HCT116 (cell line): ENCODE results near the gene HLCS.

ENCODE experiments used
- CTCF ChIP-seq, 3 experiments: fragments of 200-600 bp in 1 of 3; sonication (generic) in 1 of 3; IDR thresholded peaks in 2 of 3; conservative IDR thresholded peaks in 1 of 3; 2 replicates each; pipeline ENCODE4 v1.5.1; 2012 to 2017; ENCODE audit warnings: low read depth in 2 of 3, low read length in 2 of 3, antibody characterized with exemption in 1 of 3, borderline replicate concordance in 1 of 3, control low read depth in 1 of 3, mild to moderate bottlenecking in 1 of 3, mixed read lengths in 1 of 3, mixed run types in 1 of 3, moderate library complexity in 1 of 3; ENCODE audit not compliant: insufficient read depth in 1 of 3
- EZH2 ChIP-seq: fragments of 200-600 bp; sonication (generic); IDR thresholded peaks from 2 replicates; pipeline ENCODE4 v1.6.1; 2017; ENCODE audit warnings: antibody characterized with exemption, mixed run types
- EZH2phosphoT487 ChIP-seq: fragments of 200-600 bp; IDR thresholded peaks from 2 replicates; pipeline ENCODE4 v1.6.1; 2018; ENCODE audit warnings: antibody characterized with exemption, borderline replicate concordance
- POLR2A ChIP-seq: IDR thresholded peaks from 2 replicates; pipeline ENCODE4 v1.7.0; 2011; ENCODE audit warnings: borderline replicate concordance; ENCODE audit not compliant: insufficient read depth, insufficient read length; ENCODE audit errors: extremely low read depth
- POLR2AphosphoS5 ChIP-seq: IDR thresholded peaks from 2 replicates; pipeline ENCODE4 v1.6.1; 2011; ENCODE audit warnings: mild to moderate bottlenecking, low read depth, low read length, moderate library complexity
- SIN3A ChIP-seq: IDR thresholded peaks from 2 replicates; pipeline ENCODE4 v1.6.1; 2012; ENCODE audit warnings: low read depth
- SP1 ChIP-seq: IDR thresholded peaks from 2 replicates; pipeline ENCODE4 v1.6.1; 2012; ENCODE audit warnings: low read depth
- YY1 ChIP-seq: IDR thresholded peaks from 2 replicates; pipeline ENCODE4 v1.6.1; 2011; ENCODE audit warnings: low read length, low read depth, moderate library complexity, mild to moderate bottlenecking; ENCODE audit not compliant: insufficient replicate concordance; ENCODE audit errors: extremely low read depth
- ZNF274 ChIP-seq: fragments of 200-500 bp; sonication (Bioruptor generic); IDR thresholded peaks from 2 replicates; pipeline ENCODE4 v1.6.1; 2014; ENCODE audit warnings: mild to moderate bottlenecking, low read depth, low read length, inconsistent platforms

GRCh38 chr21:36815284-36815683 is 151.2 kb downstream of the HLCS start:
- no peak for TF ChIP-seq EZH2
- no peak for TF ChIP-seq CTCF (IDR thresholded peaks at IDR 0.05 in 2 of 3, conservative IDR thresholded peaks at IDR 0.05 in 1 of 3; ENCODE audit: borderline replicate concordance in 1 of 3, insufficient read depth in 1 of 3, low read depth in 2 of 3, low read length in 2 of 3)
- TF ChIP-seq POLR2AphosphoS5, result no peak
- no peak for TF ChIP-seq SIN3A
- no peak for TF ChIP-seq YY1
- TF ChIP-seq ZNF274, result no peak
- no peak for TF ChIP-seq POLR2A
- TF ChIP-seq EZH2phosphoT487, result no peak
- no peak for TF ChIP-seq SP1
